Measurements from ENCODE around the gene LGR4. TPM values are rescaled to one million over a fixed set of nuclear protein-coding genes. Genes with fewer than 3 reads are reported as not detected.

The LGR4 gene
- total and polyA plus RNA-seq, 2 experiments from 2014 or later, result 22.6 to 99.6 TPM

DNA sequence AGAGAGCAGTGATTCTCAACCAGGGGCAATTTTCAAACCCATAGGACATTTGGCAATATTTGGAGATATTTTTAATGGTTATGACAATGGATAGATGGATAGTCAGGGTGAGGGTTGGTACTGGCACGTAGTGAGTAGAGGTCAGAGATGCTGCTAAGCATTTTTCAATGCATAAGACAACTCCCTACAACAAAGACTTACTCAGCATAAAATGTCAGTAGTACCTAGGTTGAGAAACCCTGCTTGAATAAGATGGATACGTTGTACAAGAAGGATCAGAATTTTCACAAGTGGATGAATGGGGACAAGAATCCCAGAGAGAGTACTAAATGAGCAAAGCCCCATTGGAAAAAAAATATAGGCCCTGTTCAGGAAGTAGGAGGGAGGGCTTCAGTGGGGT, 45.9 kb upstream of the LGR4 start:
- no peak overlapping the region for H2AFZ ChIP-seq
- H3K4me3 Mint-ChIP-seq, result no peak overlapping the region
- no peaks in the 10 kb centered on the region for H3K79me2 ChIP-seq (replicated peaks; ENCODE audit: insufficient read depth)
- H3K4me2 ChIP-seq, result no peak overlapping the region
- H3F3A ChIP-seq (replicated peaks; ENCODE audit: low read depth), result peaks cover 3% of the 10 kb centered on the region; the same call in 1 of the 2 replicates
- peaks cover under 1% of the 10 kb centered on the region; the same call in 1 of the 3 replicates for H3K4me1 Mint-ChIP-seq
- peaks cover 12% of the 10 kb centered on the region; the same call in 1 of the 2 replicates for H3K9me2 ChIP-seq (ENCODE audit: insufficient read depth)
- H3K27me3 Mint-ChIP-seq (ENCODE audit: insufficient read depth, low read depth, poor library complexity), result no peaks in the 10 kb centered on the region
- H3K9me3 Mint-ChIP-seq, result no peaks in the 10 kb centered on the region; the same call in 2 of the 3 replicates
- 0 out of 2 replicates have a peak, but pooled peaks cover under 1% of the 10 kb centered on the region for H3K4me1 ChIP-seq (ENCODE audit: insufficient read depth)
- no peaks in the 10 kb centered on the region for H3K36me3 ChIP-seq (ENCODE audit: insufficient read depth)
- no peak for ATAC-seq
- TF ChIP-seq REST (IDR thresholded peaks at IDR 0.05; ENCODE audit: unreplicated experiment) (no peak), STAT1 (IDR thresholded peaks at IDR 0.05; ENCODE audit: unreplicated experiment) (no peak), ZNF331 (CRISPR knock-in tag; IDR thresholded peaks at IDR 0.05; ENCODE audit: low read depth) (no peak), JUNB (IDR thresholded peaks at IDR 0.05; ENCODE audit: unreplicated experiment) (no peak), ZNF114 (CRISPR knock-in tag; IDR thresholded peaks at IDR 0.05) (no peak), ZNF462 (CRISPR knock-in tag; IDR thresholded peaks at IDR 0.05) (no peak), EZH2 (IDR thresholded peaks at IDR 0.05; ENCODE audit: low read depth, unreplicated experiment) (no peak), EZH2phosphoT487 (IDR thresholded peaks at IDR 0.05; ENCODE audit: unreplicated experiment) (no peak), CREB1 (CRISPR knock-in tag; IDR thresholded peaks at IDR 0.05; ENCODE audit: low read depth) (no peak), POLR2AphosphoS5 (IDR thresholded peaks at IDR 0.05; ENCODE audit: low read depth) (no peak), NANOG (IDR thresholded peaks at IDR 0.05; ENCODE audit: borderline replicate concordance) (no peak)
- TF ChIP-seq, protein P1, sequence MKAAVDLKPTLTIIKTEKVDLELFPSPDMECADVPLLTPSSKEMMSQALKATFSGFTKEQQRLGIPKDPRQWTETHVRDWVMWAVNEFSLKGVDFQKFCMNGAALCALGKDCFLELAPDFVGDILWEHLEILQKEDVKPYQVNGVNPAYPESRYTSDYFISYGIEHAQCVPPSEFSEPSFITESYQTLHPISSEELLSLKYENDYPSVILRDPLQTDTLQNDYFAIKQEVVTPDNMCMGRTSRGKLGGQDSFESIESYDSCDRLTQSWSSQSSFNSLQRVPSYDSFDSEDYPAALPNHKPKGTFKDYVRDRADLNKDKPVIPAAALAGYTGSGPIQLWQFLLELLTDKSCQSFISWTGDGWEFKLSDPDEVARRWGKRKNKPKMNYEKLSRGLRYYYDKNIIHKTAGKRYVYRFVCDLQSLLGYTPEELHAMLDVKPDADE (IDR thresholded peaks at IDR 0.05), result no peak
- TF ChIP-seq, protein P2, sequence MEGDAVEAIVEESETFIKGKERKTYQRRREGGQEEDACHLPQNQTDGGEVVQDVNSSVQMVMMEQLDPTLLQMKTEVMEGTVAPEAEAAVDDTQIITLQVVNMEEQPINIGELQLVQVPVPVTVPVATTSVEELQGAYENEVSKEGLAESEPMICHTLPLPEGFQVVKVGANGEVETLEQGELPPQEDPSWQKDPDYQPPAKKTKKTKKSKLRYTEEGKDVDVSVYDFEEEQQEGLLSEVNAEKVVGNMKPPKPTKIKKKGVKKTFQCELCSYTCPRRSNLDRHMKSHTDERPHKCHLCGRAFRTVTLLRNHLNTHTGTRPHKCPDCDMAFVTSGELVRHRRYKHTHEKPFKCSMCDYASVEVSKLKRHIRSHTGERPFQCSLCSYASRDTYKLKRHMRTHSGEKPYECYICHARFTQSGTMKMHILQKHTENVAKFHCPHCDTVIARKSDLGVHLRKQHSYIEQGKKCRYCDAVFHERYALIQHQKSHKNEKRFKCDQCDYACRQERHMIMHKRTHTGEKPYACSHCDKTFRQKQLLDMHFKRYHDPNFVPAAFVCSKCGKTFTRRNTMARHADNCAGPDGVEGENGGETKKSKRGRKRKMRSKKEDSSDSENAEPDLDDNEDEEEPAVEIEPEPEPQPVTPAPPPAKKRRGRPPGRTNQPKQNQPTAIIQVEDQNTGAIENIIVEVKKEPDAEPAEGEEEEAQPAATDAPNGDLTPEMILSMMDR (conservative IDR thresholded peaks at IDR 0.05; ENCODE audit: low read depth in 2 of 2), result no peak
- H3K27ac Mint-ChIP-seq, result no peak overlapping the region
- DNase-seq (ENCODE audit: low spot score), result no peak
- H3K27me3 ChIP-seq (ENCODE audit: insufficient read depth), result no peaks in the 10 kb centered on the region
- no peak overlapping the region for H3K27ac ChIP-seq (ENCODE audit: low read depth)
- no peaks in the 10 kb centered on the region for H4K20me1 ChIP-seq (replicated peaks; ENCODE audit: insufficient read depth)
- H3K36me3 Mint-ChIP-seq (ENCODE audit: low read depth), result no peaks in the 10 kb centered on the region
- no peak overlapping the region for H3K4me3 ChIP-seq

All from GM23338 (cell line).